ENCODE measurements around the gene RDX.

The RDX gene

DNA sequence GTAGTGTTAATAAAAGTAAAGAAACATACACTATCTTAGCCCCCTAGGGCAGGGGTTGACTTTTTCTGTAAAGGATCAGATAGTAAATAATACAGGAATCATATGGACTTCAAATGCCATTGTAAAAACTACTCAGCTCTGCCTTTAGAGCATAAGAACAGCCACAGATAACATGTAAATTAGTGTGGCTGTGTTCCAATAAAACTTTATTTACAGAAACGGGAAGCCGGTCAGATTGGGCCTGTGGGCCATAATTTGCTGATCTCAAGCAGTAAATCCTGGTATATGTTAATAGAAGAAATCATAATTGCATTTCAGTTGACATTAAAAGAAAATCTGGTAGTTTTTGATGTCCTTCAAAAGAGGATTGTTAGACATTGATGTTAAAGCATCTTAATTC is 126.7 kb downstream of the RDX start:
- DNase-seq, result no peak

- DNase-seq, result no peak
Observed at GRCh38 chr11:110168033-110168803, 128.2 kb downstream of the RDX start.

DNA sequence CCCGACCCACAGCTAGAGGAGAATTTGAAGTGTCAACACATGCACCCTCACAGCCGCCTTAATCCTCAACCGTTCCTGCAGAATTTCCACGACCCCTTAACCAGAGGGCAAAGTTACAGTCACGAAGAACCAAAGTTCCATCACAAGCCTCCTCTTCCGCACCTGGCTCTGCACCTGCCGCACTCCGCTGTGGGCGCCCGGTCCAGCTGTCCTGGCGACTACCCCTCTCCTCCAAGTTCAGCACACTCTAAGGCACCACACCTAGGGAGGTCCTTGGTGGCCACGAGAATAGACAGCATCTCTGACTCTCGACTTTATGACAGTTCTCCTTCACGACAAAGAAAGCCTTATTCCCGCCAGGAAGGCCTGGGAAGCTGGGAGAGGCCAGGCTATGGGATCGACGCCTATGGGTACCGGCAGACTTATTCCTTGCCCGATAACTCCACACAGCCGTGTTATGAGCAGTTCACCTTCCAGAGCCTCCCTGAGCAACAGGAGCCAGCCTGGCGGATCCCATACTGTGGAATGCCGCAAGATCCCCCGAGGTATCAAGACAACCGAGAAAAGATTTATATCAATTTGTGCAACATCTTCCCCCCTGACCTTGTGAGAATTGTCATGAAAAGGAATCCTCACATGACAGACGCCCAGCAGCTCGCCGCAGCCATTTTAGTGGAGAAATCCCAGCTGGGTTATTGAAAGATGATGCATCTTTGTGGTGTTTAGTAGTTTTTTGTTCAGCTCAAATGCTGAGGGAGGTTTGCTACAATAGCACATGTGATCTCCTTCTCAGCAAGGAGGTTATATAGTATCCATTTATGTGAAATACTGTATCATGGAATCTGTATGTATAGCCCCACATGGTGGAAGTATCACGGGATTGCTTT is 131.1 kb downstream of the RDX start:
- DNase-seq, result no peak

GRCh38 chr11:110162216-110162615 is 134.2 kb downstream of the RDX start:
- no peak for DNase-seq

- DNase-seq, result no peak
Observed at GRCh38 chr11:110161061-110161460, 135.4 kb downstream of the RDX start.

GRCh38 chr11:110160437-110160836 is 136.0 kb downstream of the RDX start:
- DNase-seq, result no peak

DNA sequence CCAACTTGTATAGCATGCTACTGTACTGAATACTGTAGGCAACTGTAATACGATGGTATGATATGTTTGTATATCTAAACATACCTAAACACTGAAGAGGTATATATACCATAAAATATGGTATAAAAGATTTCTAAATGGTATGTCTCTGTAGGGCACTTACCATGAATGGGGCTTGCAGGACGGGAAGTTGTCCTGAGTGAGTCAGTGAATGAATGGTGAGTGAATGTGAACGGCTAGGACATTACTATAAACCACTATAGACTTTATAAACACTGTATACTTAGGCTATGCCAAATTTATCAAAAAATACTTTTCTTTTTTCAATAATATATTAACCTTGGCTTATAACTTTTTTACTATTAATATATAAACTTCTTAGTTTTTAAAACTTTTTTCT is 136.4 kb downstream of the RDX start:
- no peak for DNase-seq

DNA sequence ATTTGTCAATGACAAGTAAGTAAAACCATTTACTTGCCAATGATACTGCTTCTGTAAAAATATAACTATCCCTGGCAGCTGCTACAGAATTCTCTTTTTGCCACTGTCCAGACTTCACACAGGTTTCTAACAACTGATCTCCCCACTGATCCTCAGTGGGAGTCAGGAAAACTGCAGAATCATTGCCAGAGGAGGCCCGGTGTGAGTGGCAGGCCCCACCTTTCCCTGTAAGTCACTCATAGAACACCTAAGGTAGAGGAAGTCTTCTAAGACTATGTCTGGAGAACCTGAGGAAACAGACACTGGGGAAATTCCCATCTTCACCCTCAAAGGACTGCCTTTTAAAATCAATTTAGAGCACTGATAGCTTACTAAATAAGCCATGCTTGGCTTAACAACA is 136.9 kb downstream of the RDX start:
- no peak for DNase-seq

DNA sequence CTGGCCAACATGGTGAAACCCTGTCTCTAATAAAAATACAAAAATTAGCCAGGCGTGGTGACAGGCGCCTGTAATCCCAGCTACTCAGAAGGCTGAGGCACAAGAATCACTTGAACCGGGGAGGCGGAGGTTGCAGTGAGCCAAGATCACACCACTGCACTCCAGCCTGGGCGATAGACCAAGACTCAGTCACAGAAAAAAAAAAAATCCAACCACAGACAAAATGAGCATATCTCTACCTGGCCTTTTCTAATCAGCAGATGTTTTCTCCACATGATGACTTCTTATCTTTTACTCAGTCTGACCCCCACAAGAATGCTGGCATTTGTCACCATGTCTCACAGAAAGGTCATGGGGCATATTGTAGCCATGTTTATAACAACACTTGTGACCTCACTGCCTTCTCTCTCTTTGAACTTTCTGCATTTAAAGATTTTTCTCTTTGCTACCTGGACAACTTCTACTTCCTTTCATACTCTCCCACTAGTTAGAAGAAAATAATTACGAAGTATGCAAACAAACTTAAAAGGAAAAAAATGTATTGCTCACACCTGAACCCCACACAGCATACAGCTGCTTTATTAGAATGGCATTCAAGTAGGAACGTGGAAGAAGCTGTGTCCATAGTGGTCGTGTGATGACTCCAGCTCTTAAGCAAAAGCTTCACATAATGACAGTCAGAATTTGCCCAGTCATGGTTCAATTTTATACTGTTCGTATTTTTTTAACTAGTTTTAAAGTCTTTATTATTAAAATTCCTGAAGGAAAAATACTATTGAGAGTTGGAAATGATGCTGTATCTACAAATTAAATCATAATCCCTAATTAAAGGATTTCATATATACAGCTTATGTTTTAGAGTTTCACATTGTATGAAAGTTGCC is 137.9 kb downstream of the RDX start:
- no peak for DNase-seq

DNA sequence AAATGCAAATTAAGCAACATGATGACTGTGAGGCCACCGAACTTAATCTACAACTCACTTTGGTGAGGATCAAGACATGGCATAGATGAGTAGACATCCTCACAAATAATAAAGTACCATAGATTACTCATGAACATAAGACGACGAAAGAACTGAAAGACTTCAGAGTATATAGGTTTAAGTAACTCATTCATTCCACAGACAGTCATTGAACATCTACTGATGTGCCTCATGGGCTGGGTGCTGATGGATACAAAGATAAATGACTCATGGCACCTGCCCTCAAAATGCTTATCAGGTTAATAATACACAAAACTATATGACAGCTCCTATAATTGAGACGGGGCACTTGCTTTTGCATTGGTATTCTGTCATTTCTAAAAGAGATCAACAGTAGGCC is 139.9 kb downstream of the RDX start:
- DNase-seq, result no peak

DNA sequence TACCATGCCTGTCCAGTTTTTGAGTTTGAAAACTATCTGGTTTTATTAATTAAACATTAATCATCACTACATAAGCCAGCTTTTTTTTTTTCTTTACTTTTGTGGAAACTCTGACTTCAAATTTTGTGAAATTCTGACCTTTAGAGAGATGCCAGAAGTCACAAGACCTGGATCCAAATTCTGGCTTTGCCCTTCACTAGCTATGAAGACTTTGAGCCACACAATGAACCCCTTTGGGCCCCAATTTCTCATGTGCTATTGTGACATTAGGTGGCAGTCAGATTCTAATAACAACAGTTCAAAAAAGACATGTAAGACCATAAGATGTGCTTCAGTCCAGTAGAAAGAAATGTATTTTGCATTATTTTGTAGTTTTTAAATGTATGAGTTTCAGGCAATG is 142.9 kb downstream of the RDX start:
- no peak for DNase-seq

DNA sequence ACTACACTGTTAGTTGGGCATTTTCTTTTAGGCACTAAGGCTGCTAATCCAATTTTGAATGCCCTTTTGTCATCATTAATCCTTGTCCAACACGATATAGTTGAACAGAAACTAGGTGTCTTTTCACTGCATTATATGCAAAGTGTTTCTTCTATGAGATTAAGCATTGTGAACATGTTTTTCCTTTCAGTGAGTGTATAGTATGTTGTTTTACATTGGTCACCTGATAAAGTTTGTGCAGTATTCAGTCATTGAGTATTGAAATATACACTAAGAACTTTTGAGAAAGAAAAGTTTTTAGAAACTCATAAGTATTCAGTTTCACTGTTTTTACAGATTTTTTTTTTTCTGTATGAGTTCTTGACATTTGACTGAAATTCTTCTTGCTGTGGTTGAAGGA is 144.2 kb downstream of the RDX start:
- DNase-seq, result no peak

DNA sequence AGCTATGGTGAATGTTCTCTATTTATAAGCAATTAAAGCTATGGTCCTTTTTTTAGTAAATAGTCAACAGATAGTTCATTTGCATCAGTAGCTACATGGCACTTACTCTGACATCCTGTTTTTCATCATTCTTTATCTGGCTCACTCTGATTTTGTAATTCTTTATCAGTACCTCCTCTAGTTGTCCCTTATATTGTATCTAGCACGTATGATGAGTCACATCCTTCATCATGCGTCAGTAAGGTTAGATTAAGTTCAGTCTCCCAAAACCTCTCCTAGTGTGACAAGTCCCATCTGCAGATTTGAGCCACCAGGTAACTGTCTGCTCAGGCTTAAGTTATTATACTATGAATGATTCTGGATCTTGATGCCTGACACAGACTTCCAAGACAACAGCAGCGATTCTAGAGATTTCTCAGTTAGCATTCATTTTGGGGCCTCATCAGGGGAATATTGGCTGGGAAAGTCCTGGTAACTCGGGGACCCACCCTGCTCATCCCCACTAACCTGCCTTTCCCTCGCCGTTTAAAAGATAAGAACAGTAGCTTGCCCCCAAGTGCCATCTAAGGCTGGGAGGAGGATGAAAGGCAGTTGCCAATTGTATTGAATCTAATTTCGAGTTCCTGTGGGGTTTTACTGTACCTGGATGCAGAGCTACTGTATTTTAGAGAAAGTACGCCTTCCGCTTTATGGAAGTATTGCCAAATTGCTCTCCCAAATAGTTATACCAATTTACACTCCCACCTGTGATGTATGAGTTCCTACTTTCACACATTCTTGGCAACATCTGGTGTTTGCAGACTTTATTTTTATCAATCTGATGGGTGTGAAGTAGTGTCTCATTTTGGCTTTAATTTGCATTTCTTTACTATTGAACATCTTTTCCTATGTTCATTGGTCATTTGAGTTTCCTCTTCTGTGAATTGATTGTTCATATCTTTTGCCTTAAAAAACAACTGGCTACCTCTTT is 147.4 kb downstream of the RDX start:
- DNase-seq, result peak; percentile 7

DNA sequence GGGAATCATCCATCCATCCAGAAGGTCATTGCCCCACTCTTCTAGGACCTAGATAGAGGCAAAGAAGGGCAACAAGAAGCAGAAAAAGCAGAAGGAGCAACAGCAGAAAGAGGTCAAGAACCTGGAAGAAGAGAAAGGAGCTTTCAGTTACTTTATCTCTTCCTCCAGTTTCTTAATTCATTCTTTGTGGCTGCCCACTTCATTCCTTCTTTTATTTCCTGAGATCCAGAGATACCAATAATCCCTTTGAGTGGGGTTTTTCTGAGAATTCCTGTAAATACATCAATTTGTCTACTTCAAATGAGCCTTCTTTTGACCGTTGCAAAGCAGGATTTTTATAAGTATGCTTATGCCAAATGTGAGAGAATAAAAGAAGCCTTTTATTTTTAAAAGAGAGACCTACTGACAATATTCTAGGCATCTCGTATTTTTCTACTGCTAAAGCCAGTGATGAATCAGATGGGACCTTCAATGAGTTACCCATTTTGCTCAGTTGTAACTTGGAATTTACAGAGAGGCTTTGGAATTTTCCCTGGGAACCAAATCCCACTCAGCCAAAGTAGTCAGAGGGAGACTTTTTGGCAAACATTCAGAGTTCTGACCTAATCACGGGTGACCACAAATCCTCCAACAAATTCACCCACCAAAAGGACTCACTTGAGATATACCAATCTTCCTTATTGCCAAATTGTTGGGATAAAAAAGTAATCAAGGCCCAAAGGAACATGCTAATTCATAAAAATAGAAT is 148.3 kb downstream of the RDX start:
- DNase-seq, result peak; percentile 4

DNA sequence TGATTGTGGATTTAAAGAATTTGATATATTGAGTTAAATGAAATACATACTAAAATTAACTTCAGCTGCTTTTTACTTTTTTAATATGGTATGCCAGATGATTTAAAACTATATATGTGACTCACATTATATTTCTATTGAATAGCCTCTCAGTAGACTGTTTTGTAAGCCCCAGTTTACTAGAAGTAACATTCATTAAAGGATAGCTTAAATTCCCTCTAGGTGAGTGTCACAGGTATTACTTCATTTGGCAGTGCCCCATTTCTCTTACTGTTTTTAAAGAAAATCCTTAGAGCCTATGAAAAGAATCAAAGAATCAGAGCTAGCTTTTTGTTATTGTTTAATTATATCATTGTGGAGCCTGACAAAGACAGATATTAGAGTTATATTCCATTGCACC is 154.6 kb downstream of the RDX start:
- DNase-seq, result no peak

GRCh38 chr11:110134110-110134509 is 162.3 kb downstream of the RDX start:
- DNase-seq, result no peak

DNA sequence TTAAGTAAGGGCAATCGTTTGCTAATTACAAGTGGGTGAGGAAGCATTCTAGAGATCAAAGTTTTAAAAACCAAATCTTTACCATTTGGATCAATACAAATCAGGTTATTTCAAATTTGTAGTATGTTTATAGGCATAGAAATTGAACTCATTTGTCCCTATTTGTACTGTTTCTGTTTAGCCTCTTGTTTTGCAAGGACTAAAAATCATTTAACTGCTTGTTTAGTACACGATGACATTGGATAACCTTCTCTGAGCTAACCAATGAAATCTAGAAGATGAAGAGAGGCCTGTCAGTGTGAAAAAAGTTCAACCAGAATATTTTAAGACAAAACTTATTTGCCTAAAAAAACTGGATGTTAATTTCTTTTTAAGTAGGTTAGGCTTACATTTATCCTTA is 163.3 kb downstream of the RDX start:
- DNase-seq, result no peak

DNA sequence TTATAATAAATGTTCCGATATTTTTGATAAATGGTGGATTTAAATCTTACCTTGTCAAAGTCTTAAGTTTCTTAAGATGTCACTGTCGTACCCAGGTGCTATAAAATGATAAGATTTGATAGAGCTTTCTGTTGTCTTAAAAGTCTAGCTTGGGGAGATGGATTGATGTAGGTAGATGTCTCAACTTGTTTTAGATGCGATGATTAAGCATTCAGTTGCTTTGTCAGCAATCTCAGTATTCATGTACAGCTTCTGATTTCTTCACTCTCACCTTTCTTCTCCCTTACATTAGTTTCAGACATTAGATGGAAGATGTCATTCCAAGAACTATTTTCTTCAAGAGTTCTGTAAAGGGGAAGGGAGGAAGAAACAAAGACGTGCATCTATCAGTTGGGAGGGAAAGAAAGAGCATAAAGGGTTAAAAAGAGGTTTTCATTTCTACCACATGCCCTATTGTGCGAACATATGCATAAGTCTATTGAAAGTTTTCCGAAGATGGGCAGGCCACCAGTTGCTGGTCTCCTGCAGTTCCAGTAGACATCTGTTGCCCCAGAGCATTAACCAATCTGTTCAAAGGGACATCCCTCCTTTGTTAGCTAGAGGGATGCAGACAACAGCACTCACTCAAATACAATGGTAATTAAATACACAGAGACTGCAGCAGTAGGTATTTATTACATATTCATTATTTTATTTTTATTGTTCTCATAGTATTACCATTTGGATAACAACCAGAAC is 164.9 kb downstream of the RDX start:
- no peak for DNase-seq

GRCh38 chr11:110130642-110131238 is 165.7 kb downstream of the RDX start:
- no peak for DNase-seq

DNA sequence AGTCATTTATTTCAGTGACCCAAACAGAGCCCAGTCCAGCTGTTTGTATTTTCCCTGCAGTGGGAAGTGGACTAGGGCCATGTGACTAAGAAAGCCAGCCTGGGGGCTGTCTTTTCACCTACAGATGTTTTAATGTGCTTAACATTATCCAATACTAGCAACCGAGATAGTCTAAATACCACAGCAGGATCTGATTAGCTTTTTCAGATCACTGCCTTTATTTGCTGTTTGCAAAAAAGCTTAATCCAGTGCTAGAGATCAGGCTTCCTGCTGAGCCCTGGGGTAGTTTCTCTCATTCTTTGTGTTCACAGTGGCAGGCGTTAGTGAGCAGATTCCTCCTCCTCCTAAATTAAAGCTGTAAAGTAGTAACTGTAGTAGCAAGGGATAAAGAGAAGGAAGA is 168.3 kb downstream of the RDX start:
- DNase-seq, result no peak
